Astrocyte (in vitro differentiated cells and primary cell): ENCODE data around the gene PRKG1.

Experiments
- CTCF ChIP-seq: IDR thresholded peaks from 2 replicates; pipeline ENCODE4 v1.5.1; 2011; ENCODE audit warnings: low read depth, mild to moderate bottlenecking, inconsistent platforms, low read length, moderate library complexity; ENCODE audit not compliant: insufficient read depth
- EZH2 ChIP-seq: IDR thresholded peaks from 2 replicates; pipeline ENCODE4 v1.6.1; 2012; ENCODE audit warnings: mild to moderate bottlenecking, low read length, inconsistent platforms; ENCODE audit not compliant: insufficient read depth

- no peak for TF ChIP-seq CTCF
- TF ChIP-seq EZH2 = no peak
Measured at GRCh38 chr10:51900180-51900579, 825.9 kb downstream of the PRKG1 start.
